RWPE2 (cell line): ENCODE measurements around the gene SLC17A2.

Experiments
- ATAC-seq: fragments of 200-7000 bp; cut with Tn5 transposase; 3 replicates; pipeline ENCODE4 v1.9.1; 2021; ENCODE audit warnings: low read depth
- DNase-seq: peaks from one replicate; pipeline ENCODE4 v3.0.0-alpha.2; 2020; ENCODE audit warnings: low spot score
- H3K27ac ChIP-seq: fragments of 450-650 bp; 2 replicates; pipeline ENCODE4 v1.5.1; 2017; ENCODE audit warnings: mild to moderate bottlenecking; ENCODE audit not compliant: poor library complexity, severe bottlenecking
- H3K27me3 ChIP-seq: fragments of 250-450 bp; sonication (Bioruptor Pico); 2 replicates; pipeline ENCODE4 v1.5.1; 2021; ENCODE audit warnings: mild to moderate bottlenecking, moderate library complexity; ENCODE audit not compliant: insufficient read depth, poor library complexity, severe bottlenecking
- H3K36me3 ChIP-seq: fragments of 250-450 bp; sonication (Bioruptor Pico); 2 replicates; pipeline ENCODE4 v1.5.1; 2020; ENCODE audit warnings: low read depth, mild to moderate bottlenecking, moderate library complexity
- H3K4me1 ChIP-seq: fragments of 250-450 bp; sonication (Bioruptor Pico); 2 replicates; pipeline ENCODE4 v1.5.1; 2021; ENCODE audit warnings: mild to moderate bottlenecking, moderate library complexity; ENCODE audit not compliant: insufficient read depth, poor library complexity, severe bottlenecking
- H3K4me3 ChIP-seq: fragments of 250-450 bp; sonication (Bioruptor Pico); 2 replicates; pipeline ENCODE4 v1.5.1; 2021; ENCODE audit warnings: mild to moderate bottlenecking, moderate library complexity; ENCODE audit not compliant: severe bottlenecking
- H3K9me3 ChIP-seq: fragments of 250-450 bp; sonication (Bioruptor Pico); 2 replicates; pipeline ENCODE4 v1.5.1; 2021; ENCODE audit warnings: mild to moderate bottlenecking, moderate library complexity; ENCODE audit not compliant: severe bottlenecking
- CTCF ChIP-seq: fragments of 450-650 bp; IDR thresholded peaks from one replicate; pipeline ENCODE4 v1.5.1; 2017; ENCODE audit warnings: mild to moderate bottlenecking, moderate library complexity; ENCODE audit not compliant: poor library complexity, severe bottlenecking

Gene SLC17A2

GRCh38 chr6:25972128-25972527 is 41.6 kb upstream of the SLC17A2 start:
- H3K4me1 ChIP-seq: peaks cover 9% of the 10 kb centered on the region
- H3K36me3 ChIP-seq: peaks cover 78% of the 10 kb centered on the region
- no peaks in the 10 kb centered on the region for H3K27me3 ChIP-seq
- DNase-seq (no peak), ATAC-seq (no peak)
- H3K9me3 ChIP-seq: no peaks in the 10 kb centered on the region
- H3K27ac ChIP-seq: peak overlapping the region; percentile 31
- no peak for TF ChIP-seq CTCF
- H3K4me3 ChIP-seq: no peak overlapping the region

DNA sequence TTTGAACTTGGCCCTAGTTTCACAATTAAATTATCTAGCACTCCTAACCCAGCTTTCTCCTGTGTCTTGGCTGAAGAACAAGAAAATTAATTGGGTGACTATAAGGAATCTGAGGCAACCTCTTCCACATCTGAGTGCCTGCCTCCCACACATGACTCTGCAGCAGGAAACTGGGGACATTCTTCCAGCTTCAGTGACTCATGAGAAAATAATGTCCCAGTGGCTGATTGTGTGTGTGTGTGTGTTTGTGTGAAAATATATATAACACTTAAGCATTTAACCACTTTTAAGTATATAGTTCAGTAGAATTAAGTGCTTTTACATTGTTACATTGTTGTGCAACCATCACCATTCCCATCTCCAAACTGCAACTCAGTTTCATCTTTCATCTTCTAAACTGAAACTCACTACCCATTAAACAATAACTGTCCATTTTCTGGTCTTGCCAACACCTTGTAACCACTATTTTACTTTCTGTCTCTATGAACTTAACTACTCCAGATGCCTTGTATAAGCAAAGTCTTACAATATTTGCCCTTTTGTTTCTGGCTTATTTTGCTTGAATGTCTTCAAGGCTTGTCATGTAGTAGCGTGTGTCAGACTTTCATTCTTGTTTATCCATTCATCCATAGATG is 40.8 kb upstream of the SLC17A2 start:
- peaks cover 9% of the 10 kb centered on the region for H3K4me1 ChIP-seq
- H3K4me3 ChIP-seq: no peak overlapping the region
- ATAC-seq (peak; percentile 58; the same call in 2 of the 3 replicates), DNase-seq (no peak)
- H3K27ac ChIP-seq: peak overlapping the region; percentile 31
- no peaks in the 10 kb centered on the region for H3K27me3 ChIP-seq
- H3K36me3 ChIP-seq: peaks cover 87% of the 10 kb centered on the region
- no peak for TF ChIP-seq CTCF
- H3K9me3 ChIP-seq: no peaks in the 10 kb centered on the region

- Histone ChIP-seq H3K9me3 (no peaks in the 10 kb centered on the region), H3K4me1 (peaks cover 14% of the 10 kb centered on the region), H3K4me3 (no peak overlapping the region), H3K27ac (no peak overlapping the region), H3K27me3 (no peaks in the 10 kb centered on the region), H3K36me3 (peaks cover 85% of the 10 kb centered on the region)
- no peak for ATAC-seq
- DNase-seq: no peak
- TF ChIP-seq CTCF: no peak
These were observed 38.3 kb upstream of the SLC17A2 start for GRCh38 chr6:25968769-25969168.

- DNase-seq (no peak), ATAC-seq (no peak)
- Histone ChIP-seq H3K36me3 (peaks cover 65% of the 10 kb centered on the region), H3K27me3 (no peaks in the 10 kb centered on the region), H3K27ac (no peak overlapping the region), H3K9me3 (no peaks in the 10 kb centered on the region), H3K4me1 (peaks cover 17% of the 10 kb centered on the region), H3K4me3 (no peak overlapping the region)
- no peak for TF ChIP-seq CTCF
These were observed 36.2 kb upstream of the SLC17A2 start for GRCh38 chr6:25966711-25967110.

GRCh38 chr6:25965058-25965457 is 34.6 kb upstream of the SLC17A2 start:
- DNase-seq (no peak), ATAC-seq (no peak)
- H3K9me3 ChIP-seq: no peaks in the 10 kb centered on the region
- H3K27me3 ChIP-seq: no peaks in the 10 kb centered on the region
- H3K4me3 ChIP-seq: no peak overlapping the region
- H3K4me1 ChIP-seq: peaks cover 8% of the 10 kb centered on the region
- H3K36me3 ChIP-seq: peaks cover 49% of the 10 kb centered on the region
- H3K27ac ChIP-seq: no peak overlapping the region
- no peak for TF ChIP-seq CTCF
